ENCODE data around the gene ZNF687.

DNA sequence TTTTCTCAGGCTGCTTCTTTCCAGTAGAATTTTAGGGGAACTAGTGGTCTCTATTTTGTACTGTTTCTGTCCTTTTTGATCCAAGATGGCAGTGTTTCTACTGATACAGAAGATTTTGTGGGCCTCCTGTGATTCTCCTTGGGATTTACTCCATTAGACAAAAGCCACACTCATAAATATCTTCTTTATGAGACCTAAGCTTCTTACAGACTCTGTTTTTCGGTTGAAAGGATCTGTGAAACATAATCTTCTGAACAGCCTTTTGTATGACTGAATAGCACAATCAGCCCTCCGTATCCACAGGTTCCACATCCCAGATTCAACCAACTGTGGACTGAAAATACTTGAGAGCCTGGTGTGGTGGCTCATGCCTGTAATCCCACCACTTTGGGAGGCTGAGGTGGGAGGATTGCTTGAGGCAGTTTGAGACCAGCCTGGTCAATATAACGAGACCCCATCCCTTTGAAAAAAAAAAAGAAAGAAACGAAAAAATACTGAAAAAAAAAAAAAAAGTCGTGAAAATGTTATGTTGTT is 38.3 kb upstream of the ZNF687 start:
- TF ChIP-seq CTCF (IDR thresholded peaks at IDR 0.05; ENCODE audit: low read depth, low read length) (no peak), EZH2phosphoT487 (IDR thresholded peaks at IDR 0.05; ENCODE audit: low read depth) (no peak)

Data from OCI-LY3 (cell line).